ENCODE results near the gene PHF20. TPM values are rescaled to one million over a fixed set of nuclear protein-coding genes. Genes with fewer than 3 reads are reported as not detected.
A peak's percentile ranks its signal among the peaks of the same experiment; 100 is the strongest.

Gene PHF20
- total RNA-seq, 2 experiments from 2014 or later, result 119 to 126 TPM

DNA sequence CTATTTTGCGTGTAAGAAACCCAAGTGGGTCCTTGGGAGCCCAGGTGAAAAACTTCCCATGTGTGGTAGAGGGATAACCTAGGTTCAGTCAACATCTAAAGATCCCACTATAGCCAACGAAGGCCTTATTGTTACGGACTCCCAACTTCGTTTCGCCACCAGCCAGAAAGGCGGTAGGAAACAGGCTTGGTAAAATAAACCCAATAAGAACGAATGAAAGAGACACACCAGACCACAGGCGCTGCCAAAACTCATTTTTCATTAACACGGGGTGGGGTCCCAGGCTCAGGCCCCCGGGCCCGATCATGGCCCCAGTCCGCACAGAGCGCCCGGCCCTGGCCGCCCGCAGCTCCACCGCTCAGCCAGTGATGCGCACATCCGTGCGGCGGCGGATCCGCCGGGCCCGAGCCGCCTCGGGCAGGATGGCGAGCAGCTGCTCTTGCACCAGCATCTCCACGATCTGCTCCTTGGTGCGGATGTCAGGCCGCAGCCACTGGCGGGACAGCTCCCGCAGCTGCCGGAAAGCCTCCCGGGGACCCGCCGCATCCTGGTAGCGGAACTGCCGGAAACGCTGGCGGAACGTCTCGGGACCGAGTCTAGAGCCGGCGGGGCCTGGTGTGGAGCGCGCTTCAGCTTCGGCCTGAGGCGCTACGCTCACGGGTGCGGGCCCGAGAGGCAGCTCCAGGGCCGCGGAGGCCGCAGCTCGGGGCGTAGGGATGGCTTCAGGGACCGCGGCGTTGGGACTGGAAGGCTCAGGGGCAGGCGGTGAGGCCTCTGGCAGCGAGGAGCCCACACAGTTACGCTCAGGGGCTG is 181.8 kb downstream of the PHF20 start:
- H3K27ac ChIP-seq (ENCODE audit: low read depth in 1 of 2, low read length in 2 of 2), result peak overlapping the region; percentile 99
- H3K27me3 ChIP-seq (ENCODE audit: control insufficient read depth in 1 of 2, insufficient read depth in 2 of 2, low read length in 2 of 2), result no peaks in the 10 kb centered on the region
- intact Hi-C loops (cut with DNase I, micrococcal nuclease), result loop anchor here (1.0 to 10.0 kb wide), 10 partner anchors 111 to 1959 kb away; partner anchors contain the start of genes AHCY (in 1 of the 2), EIF6 (in 1 of the 2), ITCH (in 1 of the 2) and NFS1 (in 1 of the 2)
- Mint-ChIP-seq H3K4me3 (peak overlapping the region; percentile 99), H3K4me1 (ENCODE audit: low read depth) (peaks cover 34% of the 10 kb centered on the region), H3K36me3 (ENCODE audit: low read depth) (peaks cover 32% of the 10 kb centered on the region), H3K9me3 (no peaks in the 10 kb centered on the region), H3K27me3 (no peaks in the 10 kb centered on the region), H3K27ac (peak overlapping the region; percentile 98)
- peak overlapping the region; percentile 96 for H3K4me3 ChIP-seq (ENCODE audit: low read length)
- peaks cover 7% of the 10 kb centered on the region for H3K36me3 ChIP-seq (ENCODE audit: insufficient read depth, low read length)
- ATAC-seq (ENCODE audit: poor library complexity) (peak; percentile 33), DNase-seq (peak; percentile 42 to 85 (median 68))
- ChIA-PET CTCF (interaction anchor here (0.9 to 2.4 kb wide), 26 partner anchors 8 to 857 kb away, joined by 3 to 21 read pairs (median 4); partner anchors contain the start of genes AAR2, CEP250, EDEM2 and MMP24OS), POLR2A (interaction anchor here (0.5 to 3.6 kb wide), 58 partner anchors 8 to 1960 kb away, joined by 3 to 126 read pairs (median 6); partner anchors contain the start of genes AAR2, AHCY, CEP250 and CPNE1)
- TF ChIP-seq, protein P1, sequence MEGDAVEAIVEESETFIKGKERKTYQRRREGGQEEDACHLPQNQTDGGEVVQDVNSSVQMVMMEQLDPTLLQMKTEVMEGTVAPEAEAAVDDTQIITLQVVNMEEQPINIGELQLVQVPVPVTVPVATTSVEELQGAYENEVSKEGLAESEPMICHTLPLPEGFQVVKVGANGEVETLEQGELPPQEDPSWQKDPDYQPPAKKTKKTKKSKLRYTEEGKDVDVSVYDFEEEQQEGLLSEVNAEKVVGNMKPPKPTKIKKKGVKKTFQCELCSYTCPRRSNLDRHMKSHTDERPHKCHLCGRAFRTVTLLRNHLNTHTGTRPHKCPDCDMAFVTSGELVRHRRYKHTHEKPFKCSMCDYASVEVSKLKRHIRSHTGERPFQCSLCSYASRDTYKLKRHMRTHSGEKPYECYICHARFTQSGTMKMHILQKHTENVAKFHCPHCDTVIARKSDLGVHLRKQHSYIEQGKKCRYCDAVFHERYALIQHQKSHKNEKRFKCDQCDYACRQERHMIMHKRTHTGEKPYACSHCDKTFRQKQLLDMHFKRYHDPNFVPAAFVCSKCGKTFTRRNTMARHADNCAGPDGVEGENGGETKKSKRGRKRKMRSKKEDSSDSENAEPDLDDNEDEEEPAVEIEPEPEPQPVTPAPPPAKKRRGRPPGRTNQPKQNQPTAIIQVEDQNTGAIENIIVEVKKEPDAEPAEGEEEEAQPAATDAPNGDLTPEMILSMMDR (IDR thresholded peaks at IDR 0.05), result no peak
- H3K4me1 ChIP-seq (ENCODE audit: insufficient read depth, low read length), result peaks cover 31% of the 10 kb centered on the region
- H3K9me3 ChIP-seq (ENCODE audit: control insufficient read depth in 1 of 2, insufficient read depth in 1 of 2, low read length in 2 of 2), result no peaks in the 10 kb centered on the region

DNA sequence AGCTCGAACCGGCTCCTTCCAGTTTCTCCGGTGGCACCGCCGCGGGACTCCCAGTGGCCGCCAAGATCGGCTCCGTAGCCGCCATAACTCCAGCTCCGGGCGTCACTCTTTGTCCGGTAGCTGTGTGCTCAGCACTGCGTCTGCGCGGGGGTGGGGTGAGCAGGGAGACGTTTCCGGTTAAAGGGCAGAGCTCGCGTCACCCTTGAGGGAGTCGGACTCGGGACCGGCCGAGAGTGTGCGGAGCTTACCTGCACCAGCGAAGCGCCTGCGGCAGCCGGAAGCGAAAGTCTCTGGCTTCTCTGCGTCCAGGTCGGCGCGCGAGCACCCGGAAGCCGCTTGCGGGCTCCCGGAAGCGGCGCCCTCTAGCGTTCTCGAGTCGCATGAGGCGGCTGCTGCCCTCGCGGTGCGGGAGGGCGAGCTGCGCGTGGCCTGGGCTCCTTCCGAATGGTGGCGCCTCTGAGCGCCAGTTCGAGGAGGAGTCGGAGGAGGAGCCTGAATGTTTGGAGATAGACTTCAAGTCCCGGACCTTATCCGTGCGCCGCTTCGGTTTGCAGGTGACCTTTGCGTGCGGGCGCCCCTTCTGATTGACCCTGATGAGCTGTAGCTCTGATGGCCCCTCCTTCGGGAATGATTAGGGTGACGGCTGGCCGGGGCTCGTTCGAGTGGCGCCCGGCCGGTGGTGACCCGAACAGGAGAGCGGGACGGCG is 182.5 kb downstream of the PHF20 start, which contains the start of gene SCAND1:
Gene SCAND1 (minus strand): TSS at position 303 of the 707 bp plus-strand sequence. CDS start 218 bp downstream, at position 85.
- no peaks in the 10 kb centered on the region for H3K9me3 Mint-ChIP-seq
- peak within 1 kb of the TSS; percentile 98 for H3K27ac Mint-ChIP-seq
- Histone ChIP-seq H3K27ac (ENCODE audit: low read depth in 1 of 2, low read length in 2 of 2) (peak within 1 kb of the TSS; percentile 99), H3K27me3 (ENCODE audit: control insufficient read depth in 1 of 2, insufficient read depth in 2 of 2, low read length in 2 of 2) (no peaks in the 10 kb centered on the region), H3K4me1 (ENCODE audit: insufficient read depth, low read length) (peaks cover 31% of the 10 kb centered on the region), H3K36me3 (ENCODE audit: insufficient read depth, low read length) (peaks cover 2% of the 10 kb centered on the region), H3K4me3 (ENCODE audit: low read length) (peak within 1 kb of the TSS; percentile 96), H3K9me3 (ENCODE audit: control insufficient read depth in 1 of 2, insufficient read depth in 1 of 2, low read length in 2 of 2) (no peaks in the 10 kb centered on the region)
- CTCF ChIA-PET, result interaction anchor here (0.5 to 2.4 kb wide), 28 partner anchors 9 to 1436 kb away, joined by 3 to 21 read pairs (median 4); partner anchors contain the start of genes AAR2, CEP250, EDEM2 and MMP24OS
- intact Hi-C loops (cut with DNase I, micrococcal nuclease), result loop anchor here (1.0 to 10.0 kb wide), 10 partner anchors 110 to 1960 kb away; partner anchors contain the start of genes AHCY (in 1 of the 2), EIF6 (in 1 of the 2), ITCH (in 1 of the 2) and NFS1 (in 1 of the 2)
- POLR2A ChIA-PET, result interaction anchor here (0.6 to 3.6 kb wide), 59 partner anchors 9 to 1961 kb away, joined by 3 to 126 read pairs (median 6); partner anchors contain the start of genes AAR2, AHCY, CEP250 and CPNE1
- H3K4me1 Mint-ChIP-seq (ENCODE audit: low read depth), result peaks cover 30% of the 10 kb centered on the region
- no peaks in the 10 kb centered on the region for H3K27me3 Mint-ChIP-seq
- peak; percentile 94 to 99 (median 96) for DNase-seq
- peak; percentile 82 for ATAC-seq (ENCODE audit: poor library complexity)
- H3K36me3 Mint-ChIP-seq (ENCODE audit: low read depth), result peaks cover 25% of the 10 kb centered on the region
- TF ChIP-seq, protein P1 (IDR thresholded peaks at IDR 0.05), result peak; percentile 100
- H3K4me3 Mint-ChIP-seq, result peak within 1 kb of the TSS; percentile 99

DNA sequence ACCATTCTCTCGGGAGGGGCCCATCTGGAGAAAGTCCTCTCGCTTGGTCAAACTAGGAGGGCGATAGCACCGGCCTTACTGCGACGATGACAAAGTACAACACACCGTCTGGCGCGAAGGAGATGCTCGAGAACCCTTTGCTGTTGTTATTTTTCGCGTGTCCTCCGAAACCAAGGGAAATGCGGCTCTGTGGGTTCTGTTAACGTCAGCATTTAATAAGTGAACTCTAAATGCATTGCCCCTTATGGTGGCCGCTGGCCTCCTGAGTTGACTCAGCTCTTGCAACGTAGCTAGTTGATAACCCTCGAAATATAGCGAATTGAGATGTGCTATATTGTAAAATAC is 183.1 kb downstream of the PHF20 start:
- H3K27ac Mint-ChIP-seq, result peak overlapping the region; percentile 98
- POLR2A ChIA-PET, result interaction anchor here (0.6 to 3.6 kb wide), 43 partner anchors 9 to 1843 kb away, joined by 3 to 126 read pairs (median 8); partner anchors contain the start of genes AAR2, AHCY, CEP250 and CPNE1
- Histone ChIP-seq H3K4me3 (ENCODE audit: low read length) (peak overlapping the region; percentile 96), H3K4me1 (ENCODE audit: insufficient read depth, low read length) (peaks cover 31% of the 10 kb centered on the region), H3K36me3 (ENCODE audit: insufficient read depth, low read length) (peaks cover 2% of the 10 kb centered on the region), H3K9me3 (ENCODE audit: control insufficient read depth in 1 of 2, insufficient read depth in 1 of 2, low read length in 2 of 2) (no peaks in the 10 kb centered on the region), H3K27ac (ENCODE audit: low read depth in 1 of 2, low read length in 2 of 2) (peak overlapping the region; percentile 78 to 99), H3K27me3 (ENCODE audit: control insufficient read depth in 1 of 2, insufficient read depth in 2 of 2, low read length in 2 of 2) (no peaks in the 10 kb centered on the region)
- H3K4me1 Mint-ChIP-seq (ENCODE audit: low read depth), result peaks cover 30% of the 10 kb centered on the region
- peak overlapping the region; percentile 99 for H3K4me3 Mint-ChIP-seq
- DNase-seq (peak in 11 of 14 experiments; percentile 5 to 78 (median 39)), ATAC-seq (ENCODE audit: poor library complexity) (peak; percentile 5)
- TF ChIP-seq, protein P1 (IDR thresholded peaks at IDR 0.05), result no peak
- intact Hi-C loops (cut with DNase I, micrococcal nuclease), result loop anchor here (1.0 to 10.0 kb wide), 10 partner anchors 110 to 1960 kb away; partner anchors contain the start of genes AHCY (in 1 of the 2), EIF6 (in 1 of the 2), ITCH (in 1 of the 2) and NFS1 (in 1 of the 2)
- no peaks in the 10 kb centered on the region for H3K9me3 Mint-ChIP-seq
- H3K27me3 Mint-ChIP-seq, result no peaks in the 10 kb centered on the region
- peaks cover 22% of the 10 kb centered on the region for H3K36me3 Mint-ChIP-seq (ENCODE audit: low read depth)
- CTCF ChIA-PET, result interaction anchor here (0.5 to 2.4 kb wide), 26 partner anchors 8 to 1435 kb away, joined by 3 to 21 read pairs (median 4); partner anchors contain the start of genes AAR2, CEP250, EDEM2 and PHF20

Measured in CD4-positive, alpha-beta T cell (primary cell).